IMR-90 (cell line): Measurements from ENCODE around the gene KRTAP5-1. TPM values are rescaled to one million over a fixed set of nuclear protein-coding genes. Genes with fewer than 3 reads are reported as not detected.
"Not testable (repeated sequence)": the region's sequence is repeated elsewhere in the genome, so short reads cannot be mapped to it uniquely, and the experiment has no call there.

ENCODE experiments used
- ATAC-seq: fragments of 200-7000 bp; cut with Tn5 transposase; 2 replicates; pipeline ENCODE4 v1.9.1; 2020; ENCODE audit warnings: low read depth, mild to moderate bottlenecking, moderate library complexity
- BruUV-seq: library from RNA; stranded (reverse); fragments of 400-500 nt; replicated peaks from 2 replicates; lab custom pipeline; 2021; lab: Mats Ljungman, UMichigan
- CTCF ChIA-PET: fragments of 300-600 bp; formaldehyde crosslinking; extraction: SDS; loops from one replicate; lab custom pipeline; 2021; ENCODE audit warnings: antibody characterized with exemption; lab: Yijun Ruan, JAX
- POLR2A ChIA-PET: fragments of 300-600 bp; sonication (Branson Sonifier 250); formaldehyde crosslinking; loops from one replicate; lab custom pipeline; 2022; ENCODE audit warnings: antibody characterized with exemption; ENCODE audit not compliant: unreplicated experiment; lab: Charles Lee
- DNase-seq: peaks from one replicate; pipeline ENCODE4 v3.0.0; 2013
- H2AFZ ChIP-seq: replicated peaks from 2 replicates; pipeline ENCODE3; 2013; ENCODE audit warnings: low read length, mild to moderate bottlenecking; ENCODE audit not compliant: poor library complexity
- H2AK5ac ChIP-seq: 2 replicates; pipeline ENCODE4 v1.6.1; 2013; ENCODE audit warnings: low read depth, low read length, inconsistent platforms
- H2AK9ac ChIP-seq: replicated peaks from 2 replicates; pipeline ENCODE3; 2013; ENCODE audit warnings: mild to moderate bottlenecking, low read depth, low read length, moderate library complexity; ENCODE audit not compliant: poor library complexity
- H2BK120ac ChIP-seq: 2 replicates; pipeline ENCODE4 v1.6.1; 2013; ENCODE audit warnings: low read depth, low read length, inconsistent platforms
- H2BK15ac ChIP-seq: 3 replicates; pipeline ENCODE4 v1.6.1; 2013; ENCODE audit warnings: low read depth, low read length, inconsistent platforms
- H2BK20ac ChIP-seq: 2 replicates; pipeline ENCODE4 v1.6.1; 2013; ENCODE audit warnings: low read depth, mild to moderate bottlenecking, inconsistent platforms, low read length, moderate library complexity
- H2BK5ac ChIP-seq: 2 replicates; pipeline ENCODE4 v1.6.1; 2013; ENCODE audit warnings: mild to moderate bottlenecking, low read depth, low read length, inconsistent platforms; ENCODE audit not compliant: poor library complexity, severe bottlenecking
- H3K14ac ChIP-seq: replicated peaks from 2 replicates; pipeline ENCODE4 v1.6.1; 2013; ENCODE audit warnings: low read depth, low read length, inconsistent platforms
- H3K18ac ChIP-seq: 2 replicates; pipeline ENCODE4 v1.6.1; 2013; ENCODE audit warnings: low read depth, low read length, control low read depth
- H3K23ac ChIP-seq: 2 replicates; pipeline ENCODE4 v1.6.1; 2013; ENCODE audit warnings: low read depth, low read length, inconsistent platforms
- H3K27ac ChIP-seq: 2 replicates; pipeline ENCODE4 v1.5.1; 2013; ENCODE audit warnings: mild to moderate bottlenecking, control low read depth, low read length; ENCODE audit not compliant: insufficient read depth
- H3K27me3 ChIP-seq: 2 replicates; pipeline ENCODE4 v1.6.1; 2013; ENCODE audit warnings: low read length; ENCODE audit not compliant: control insufficient read depth, insufficient read depth
- H3K36me3 ChIP-seq: 2 replicates; pipeline ENCODE4 v1.6.1; 2013; ENCODE audit warnings: low read length, mixed read lengths; ENCODE audit not compliant: control insufficient read depth, insufficient read depth
- H3K4ac ChIP-seq: 2 replicates; pipeline ENCODE4 v1.6.1; 2013; ENCODE audit warnings: low read depth, low read length, inconsistent platforms
- H3K4me1 ChIP-seq: 2 replicates; pipeline ENCODE4 v1.6.1; 2013; ENCODE audit warnings: low read length, mixed read lengths; ENCODE audit not compliant: control insufficient read depth, insufficient read depth
- H3K4me2 ChIP-seq: 2 replicates; pipeline ENCODE4 v1.6.1; 2013; ENCODE audit warnings: low read depth, mild to moderate bottlenecking, control low read depth, low read length, moderate library complexity
- H3K4me3 ChIP-seq: 2 replicates; pipeline ENCODE4 v1.5.1; 2013; ENCODE audit warnings: low read depth, mild to moderate bottlenecking, control low read depth, low read length, moderate library complexity; ENCODE audit not compliant: insufficient read depth
- H3K56ac ChIP-seq: 2 replicates; pipeline ENCODE4 v1.6.1; 2013; ENCODE audit warnings: low read length, inconsistent platforms; ENCODE audit not compliant: insufficient read depth; ENCODE audit errors: extremely low read depth
- H3K79me1 ChIP-seq, 2 experiments: 2 replicates each; pipeline ENCODE4 v1.6.1; 2013; ENCODE audit warnings: low read length in 2 of 2, inconsistent platforms in 1 of 2, low read depth in 1 of 2
- H3K9ac ChIP-seq: 2 replicates; pipeline ENCODE4 v1.6.1; 2013; ENCODE audit warnings: low read depth, low read length, control low read depth
- H3K9me1 ChIP-seq: 2 replicates; pipeline ENCODE4 v1.6.1; 2013; ENCODE audit warnings: low read length, inconsistent platforms; ENCODE audit not compliant: insufficient read depth
- H3K9me3 ChIP-seq: 2 replicates; pipeline ENCODE4 v1.6.1; 2013; ENCODE audit warnings: low read length; ENCODE audit not compliant: control insufficient read depth, insufficient read depth
- H4K20me1 ChIP-seq: 2 replicates; pipeline ENCODE4 v1.6.1; 2013; ENCODE audit warnings: low read length, inconsistent platforms; ENCODE audit not compliant: insufficient read depth
- H4K5ac ChIP-seq: 2 replicates; pipeline ENCODE4 v1.6.1; 2013; ENCODE audit warnings: mild to moderate bottlenecking, low read depth, low read length, control low read depth
- H4K8ac ChIP-seq, 2 experiments: 2 replicates each; pipeline ENCODE4 v1.6.1; 2013; ENCODE audit warnings: low read depth in 2 of 2, low read length in 2 of 2, control low read depth in 1 of 2, inconsistent platforms in 1 of 2
- H4K91ac ChIP-seq: 2 replicates; pipeline ENCODE4 v1.6.1; 2013; ENCODE audit warnings: low read depth, low read length, inconsistent platforms; ENCODE audit not compliant: insufficient read depth
- CTCF ChIP-seq: conservative IDR thresholded peaks from 2 replicates; pipeline ENCODE4 v1.5.1; 2012; ENCODE audit warnings: mild to moderate bottlenecking, low read depth, low read length, improper control_type of control experiment
- WGBS, 2 experiments: methylation state at CpG; one replicate each; pipeline versions ENCODE4 v1.1.5 to v1.1.7; 2013; ENCODE audit warnings: missing lambda C conversion rate in 2 of 2; ENCODE audit not compliant: insufficient read length in 1 of 2; ENCODE audit errors: extremely low coverage in 2 of 2; 5-methylcytosine and 5-hydroxymethylcytosine counted together
- dilution Hi-C: fragments of 300-500 bp; cut with HindIII; formaldehyde crosslinking; loops from one replicate; pipeline ENCODE4 v1.14.3; 2018; ENCODE audit warnings: low sequenced_read_pairs; ENCODE audit not compliant: unreplicated experiment
- in situ Hi-C: fragments of 300-500 bp; cut with MboI; formaldehyde crosslinking; loops from 3 replicates; pipeline ENCODE4 v1.14.3; 2019; ENCODE audit warnings: low sequenced_read_pairs, inconsistent platforms, mixed read lengths
- intact Hi-C: fragments of 100-400 bp; cut with micrococcal nuclease; formaldehyde crosslinking; loops from 2 replicates; pipeline ENCODE4 v1.10.0; 2022
- polyA plus RNA-seq, 3 experiments: library from polyadenylated mRNA; depleted of rRNA; stranded (reverse); fragments of >200 nt; gene quantifications; 2 replicates each; pipeline ENCODE4 v1.2.3, GENCODE V29; 2012; ENCODE audit warnings: low replicate concordance in 1 of 3
- total RNA-seq: library from RNA; depleted of rRNA; stranded (reverse); fragments of >200 nt; gene quantifications from 2 replicates; pipeline ENCODE4 v1.2.3, GENCODE V29; 2012

The KRTAP5-1 gene
- total and polyA plus RNA-seq, 2 of the 4 experiments (the other 2 are of a cell fraction) = not detected

- H2BK20ac ChIP-seq, H3K4ac ChIP-seq, H4K20me1 ChIP-seq, H2AK9ac ChIP-seq, H3K4me1 ChIP-seq, H3K9me3 ChIP-seq, H3K56ac ChIP-seq, H4K8ac ChIP-seq, POLR2A ChIA-PET, H2BK120ac ChIP-seq, H2BK15ac ChIP-seq, H3K23ac ChIP-seq, H2AK5ac ChIP-seq, H3K27ac ChIP-seq, H3K4me2 ChIP-seq, H4K91ac ChIP-seq, in situ Hi-C loops, H2BK5ac ChIP-seq, H3K14ac ChIP-seq, H3K79me1 ChIP-seq, DNase-seq, H4K5ac ChIP-seq, BruUV-seq, H3K36me3 ChIP-seq, H2AFZ ChIP-seq, H3K9ac ChIP-seq, dilution Hi-C loops, intact Hi-C loops, H3K9me1 ChIP-seq, H3K4me3 ChIP-seq, H3K18ac ChIP-seq: not testable (repeated sequence)
- ATAC-seq = peak; percentile 54; the same call in 1 of the 2 replicates
- CTCF ChIA-PET = interaction anchor here (0.9 to 1.8 kb wide), 6 partner anchors 9 to 49 kb away, joined by 3 to 9 read pairs (median 4); partner anchors contain the start of gene KRTAP5-1
- WGBS, 2 experiments = 11% methylated on average over 3 of the region's 11 CpGs; no CpG with 5 or more reads in 1 of the 2 experiments
- 0 out of 2 replicates have a peak, but pooled peaks have one; percentile 15 for TF ChIP-seq CTCF
- H3K27me3 ChIP-seq = peaks cover 43% of the 10 kb centered on the region
Observed at GRCh38 chr11:1595994-1596575, 11.0 kb upstream of the KRTAP5-1 start.
